Spleen (tissue), 7 donors: Measurements from ENCODE around the gene CNTNAP5.

Source experiments
- CTCF ChIP-seq, 11 experiments: fragments of 200-600 bp in 7 of 11; fragments of 450-650 bp in 4 of 11; sonication (generic) in 4 of 11; IDR thresholded peaks in 8 of 11; conservative IDR thresholded peaks in 3 of 11; 1 replicate in 7 of 11; 2 replicates in 4 of 11; pipeline versions ENCODE4 v1.4.0 to v1.8.0; 2016 to 2021; ENCODE audit warnings: antibody characterized with exemption in 11 of 11, inconsistent platforms in 4 of 11, mild to moderate bottlenecking in 1 of 11
- POLR2AphosphoS5 ChIP-seq, 3 donors: sonication (generic); formaldehyde crosslinking; IDR thresholded peaks; one replicate each; pipeline ENCODE4 v1.5.1; 2017; ENCODE audit warnings: antibody characterized with exemption in 3 of 3
- donor health status: DM: no; HTN: no; CAD: no; lungs with moderate emphysema.
- donor health status: DM: no; HTN: no; CAD: no.
- donor health status: DM: no; HTN: no; CAD: no.

- TF ChIP-seq POLR2AphosphoS5 (IDR thresholded peaks at IDR 0.05): no peak
- no peak for TF ChIP-seq CTCF (IDR thresholded peaks at IDR 0.05 in 8 of 11, conservative IDR thresholded peaks at IDR 0.05 in 3 of 11)
Measured at GRCh38 chr2:124048664-124049063, 23.6 kb downstream of the CNTNAP5 start.
